Neural progenitor cell (in vitro differentiated cells): ENCODE results near the gene RUNX1. TPM values are rescaled to one million over a fixed set of nuclear protein-coding genes. Genes with fewer than 3 reads are reported as not detected.

Experiments used
- DNase-seq: peaks from one replicate; pipeline ENCODE4 v3.0.0-alpha.2; 2016; ENCODE audit warnings: low spot score
- H2AFZ ChIP-seq: fragments of 200-600 bp; sonication (generic); replicated peaks from 2 replicates; pipeline ENCODE4 v1.6.1; 2016; ENCODE audit warnings: antibody characterized with exemption
- H3F3A ChIP-seq: fragments of 200-600 bp; sonication (generic); 2 replicates; pipeline ENCODE4 v1.6.1; 2016; ENCODE audit warnings: antibody characterized with exemption, low read depth
- H3K27ac ChIP-seq: fragments of 200-600 bp; sonication (generic); 2 replicates; pipeline ENCODE4 v1.5.1; 2016; ENCODE audit warnings: mild to moderate bottlenecking
- H3K27me3 ChIP-seq: fragments of 200-600 bp; sonication (generic); 2 replicates; pipeline ENCODE4 v1.6.1; 2016; ENCODE audit warnings: mild to moderate bottlenecking, moderate library complexity
- H3K36me3 ChIP-seq: fragments of 200-600 bp; sonication (generic); 2 replicates; pipeline ENCODE4 v1.5.1; 2016
- H3K4me1 ChIP-seq: fragments of 200-600 bp; sonication (generic); 2 replicates; pipeline ENCODE4 v1.6.1; 2016; ENCODE audit warnings: mixed run types
- H3K4me2 ChIP-seq: fragments of 200-600 bp; sonication (generic); 2 replicates; pipeline ENCODE4 v1.6.1; 2016
- H3K4me3 ChIP-seq: fragments of 200-600 bp; sonication (generic); 2 replicates; pipeline ENCODE4 v1.5.1; 2016
- H3K79me2 ChIP-seq: fragments of 200-600 bp; sonication (generic); 2 replicates; pipeline ENCODE4 v1.6.1; 2016; ENCODE audit warnings: low read depth
- H3K9ac ChIP-seq: fragments of 200-600 bp; sonication (generic); 2 replicates; pipeline ENCODE4 v1.6.1; 2016
- H3K9me3 ChIP-seq: fragments of 200-600 bp; sonication (generic); 2 replicates; pipeline ENCODE4 v1.5.1; 2016; ENCODE audit warnings: low read depth
- H4K20me1 ChIP-seq: fragments of 200-600 bp; sonication (generic); 2 replicates; pipeline ENCODE4 v1.6.1; 2016; ENCODE audit warnings: low read depth
- H3K27ac Mint-ChIP-seq: 3 replicates; pipeline ENCODE4 v1.8.0; 2021; ENCODE audit warnings: mixed read lengths
- H3K27me3 Mint-ChIP-seq: 2 replicates; pipeline ENCODE4 v1.8.0; 2022; ENCODE audit warnings: low read depth, mild to moderate bottlenecking, inconsistent platforms, moderate library complexity, mixed read lengths; ENCODE audit not compliant: insufficient read depth
- H3K36me3 Mint-ChIP-seq: 3 replicates; pipeline ENCODE4 v1.8.0; 2021; ENCODE audit warnings: mixed read lengths
- H3K4me1 Mint-ChIP-seq: 3 replicates; pipeline ENCODE4 v1.8.0; 2021; ENCODE audit warnings: mixed read lengths
- H3K4me3 Mint-ChIP-seq: 3 replicates; pipeline ENCODE4 v1.8.0; 2021; ENCODE audit warnings: mild to moderate bottlenecking, moderate library complexity, mixed read lengths
- H3K9me3 Mint-ChIP-seq: 3 replicates; pipeline ENCODE4 v1.8.0; 2020; ENCODE audit warnings: mixed read lengths
- CTCF ChIP-seq: fragments of 200-600 bp; sonication (generic); IDR thresholded peaks from 2 replicates; pipeline ENCODE4 v1.5.1; 2017; ENCODE audit warnings: antibody characterized with exemption, mild to moderate bottlenecking
- EZH2 ChIP-seq: fragments of 200-600 bp; sonication (generic); IDR thresholded peaks from 2 replicates; pipeline ENCODE4 v1.6.1; 2017; ENCODE audit warnings: antibody characterized with exemption, mild to moderate bottlenecking, moderate library complexity
- EZH2phosphoT487 ChIP-seq: fragments of 200-600 bp; sonication (generic); IDR thresholded peaks from 2 replicates; pipeline ENCODE4 v1.6.1; 2017; ENCODE audit warnings: antibody characterized with exemption
- total RNA-seq: library from RNA; depleted of rRNA; stranded (reverse); fragments of >200 nt; gene quantifications from 2 replicates; pipeline ENCODE4 v1.2.3, GENCODE V29; 2015; ENCODE audit warnings: low replicate concordance

RUNX1 gene
- total RNA-seq, 1 donor from 2014 or later, result 0.09 TPM

DNA sequence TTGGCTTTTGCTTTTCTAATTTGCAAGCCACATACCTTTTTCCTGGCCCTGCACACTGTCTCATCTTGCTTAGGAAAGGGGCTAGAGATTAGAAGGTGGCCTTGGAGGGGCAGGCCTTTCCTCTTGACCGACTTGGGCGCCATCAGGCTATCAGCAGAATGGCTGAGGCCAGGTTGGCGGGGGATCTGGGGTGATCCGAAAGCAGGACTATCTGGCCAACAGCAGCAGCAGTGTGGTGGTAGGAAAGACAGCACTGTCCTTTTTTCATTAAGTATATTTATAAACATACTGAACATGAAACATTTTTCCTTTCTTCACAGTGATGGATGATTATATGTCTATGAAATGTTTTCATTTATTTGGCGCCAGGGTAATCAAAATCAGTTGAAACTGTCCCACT, 23.5 kb upstream of the RUNX1 start:
- H3K4me2 ChIP-seq, result no peak overlapping the region
- no peaks in the 10 kb centered on the region for H3K27me3 ChIP-seq
- Mint-ChIP-seq H3K36me3 (no peaks in the 10 kb centered on the region), H3K27me3 (no peaks in the 10 kb centered on the region), H3K9me3 (no peaks in the 10 kb centered on the region), H3K4me1 (no peaks in the 10 kb centered on the region), H3K4me3 (no peak overlapping the region), H3K27ac (no peak overlapping the region)
- no peak overlapping the region for H2AFZ ChIP-seq
- TF ChIP-seq EZH2phosphoT487, result no peak
- no peak for TF ChIP-seq EZH2
- TF ChIP-seq CTCF, result no peak
- H4K20me1 ChIP-seq, result no peaks in the 10 kb centered on the region
- no peak overlapping the region for H3K27ac ChIP-seq
- no peaks in the 10 kb centered on the region for H3K36me3 ChIP-seq
- no peak overlapping the region for H3K9ac ChIP-seq
- no peaks in the 10 kb centered on the region for H3K4me1 ChIP-seq
- no peak overlapping the region for H3K4me3 ChIP-seq
- H3F3A ChIP-seq, result no peaks in the 10 kb centered on the region
- DNase-seq, result no peak
- no peaks in the 10 kb centered on the region for H3K9me3 ChIP-seq
- no peaks in the 10 kb centered on the region for H3K79me2 ChIP-seq

DNA sequence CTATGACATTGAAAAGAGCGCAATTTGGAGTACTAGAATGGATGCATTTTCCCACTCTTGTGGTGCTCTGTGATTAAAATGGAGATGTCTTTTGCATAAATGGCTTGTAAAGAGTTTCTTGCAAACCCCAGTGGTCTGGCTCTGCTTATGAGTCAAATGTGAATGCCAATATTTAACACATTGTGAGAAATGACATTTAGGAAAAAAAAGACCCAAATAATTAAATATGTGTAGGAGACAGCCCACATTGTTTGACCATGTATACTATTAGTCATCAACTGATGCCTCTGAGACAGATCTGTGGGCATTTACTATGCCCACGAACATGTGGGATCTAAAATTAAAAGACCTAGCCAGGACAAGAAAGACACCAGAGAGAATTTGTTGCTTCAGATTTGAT, 22.2 kb upstream of the RUNX1 start:
- Histone ChIP-seq H3K79me2 (no peaks in the 10 kb centered on the region), H3K27ac (no peak overlapping the region), H3K4me3 (no peak overlapping the region), H3K27me3 (no peaks in the 10 kb centered on the region), H2AFZ (no peak overlapping the region), H4K20me1 (no peaks in the 10 kb centered on the region), H3F3A (no peaks in the 10 kb centered on the region), H3K36me3 (no peaks in the 10 kb centered on the region), H3K4me2 (no peak overlapping the region), H3K4me1 (no peaks in the 10 kb centered on the region), H3K9ac (no peak overlapping the region), H3K9me3 (no peaks in the 10 kb centered on the region)
- no peaks in the 10 kb centered on the region for H3K4me1 Mint-ChIP-seq
- TF ChIP-seq EZH2phosphoT487, result no peak
- TF ChIP-seq CTCF, result no peak
- no peak for TF ChIP-seq EZH2
- H3K27me3 Mint-ChIP-seq, result no peaks in the 10 kb centered on the region
- no peaks in the 10 kb centered on the region for H3K36me3 Mint-ChIP-seq
- H3K27ac Mint-ChIP-seq, result no peak overlapping the region
- H3K9me3 Mint-ChIP-seq, result no peaks in the 10 kb centered on the region
- no peak overlapping the region for H3K4me3 Mint-ChIP-seq
- no peak for DNase-seq

DNA sequence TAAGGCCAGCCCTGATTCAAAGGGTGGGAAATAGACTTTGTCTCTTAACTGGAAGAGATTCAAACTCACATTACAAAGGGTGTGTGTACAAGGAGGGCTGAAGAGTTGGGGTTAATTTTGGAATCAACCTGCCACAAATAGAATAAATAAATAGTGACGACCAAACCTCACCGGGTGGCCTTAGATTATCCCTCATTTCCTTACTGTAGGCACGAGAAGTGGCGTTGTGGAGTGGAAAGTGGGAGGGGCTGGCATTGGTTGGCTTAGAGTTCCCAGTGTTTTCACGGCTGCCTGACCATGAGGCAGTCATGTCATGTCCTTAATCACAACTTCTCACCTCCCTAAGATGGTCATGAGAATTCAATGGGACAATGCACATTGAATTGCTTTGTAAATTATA, 21.3 kb upstream of the RUNX1 start:
- Histone ChIP-seq H3K4me2 (no peak overlapping the region), H2AFZ (no peak overlapping the region), H3K27ac (no peak overlapping the region), H3K27me3 (no peaks in the 10 kb centered on the region), H3K9ac (no peak overlapping the region), H3K4me3 (no peak overlapping the region), H4K20me1 (no peaks in the 10 kb centered on the region), H3K79me2 (no peaks in the 10 kb centered on the region), H3K9me3 (no peaks in the 10 kb centered on the region), H3K36me3 (no peaks in the 10 kb centered on the region), H3F3A (no peaks in the 10 kb centered on the region), H3K4me1 (no peaks in the 10 kb centered on the region)
- H3K27me3 Mint-ChIP-seq, result no peaks in the 10 kb centered on the region
- no peak overlapping the region for H3K27ac Mint-ChIP-seq
- no peaks in the 10 kb centered on the region for H3K9me3 Mint-ChIP-seq
- no peaks in the 10 kb centered on the region for H3K36me3 Mint-ChIP-seq
- no peaks in the 10 kb centered on the region for H3K4me1 Mint-ChIP-seq
- H3K4me3 Mint-ChIP-seq, result no peak overlapping the region
- TF ChIP-seq EZH2, result no peak
- no peak for TF ChIP-seq EZH2phosphoT487
- TF ChIP-seq CTCF, result no peak
- DNase-seq, result no peak

DNA sequence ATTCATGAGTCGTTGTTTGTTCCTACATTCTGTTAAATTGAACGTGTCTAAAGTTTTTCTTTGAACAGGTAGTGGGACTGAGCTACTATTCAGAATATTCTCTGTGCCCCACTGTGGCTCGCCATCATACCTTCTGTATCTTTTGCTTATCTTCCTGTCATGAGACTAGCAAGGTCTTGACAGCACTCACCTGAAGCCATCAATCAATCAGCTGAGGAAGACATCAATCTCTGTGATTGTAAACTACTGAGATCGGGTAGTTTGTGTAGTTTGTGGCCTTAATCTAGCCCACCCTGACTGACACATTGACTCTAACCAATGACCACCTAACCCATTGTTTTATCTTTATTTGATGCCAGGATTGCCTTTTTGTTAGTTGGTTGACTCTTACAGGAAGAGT, 17.7 kb upstream of the RUNX1 start:
- H3K36me3 ChIP-seq, result no peaks in the 10 kb centered on the region
- H3F3A ChIP-seq, result no peaks in the 10 kb centered on the region
- no peaks in the 10 kb centered on the region for H3K4me1 Mint-ChIP-seq
- H4K20me1 ChIP-seq, result no peaks in the 10 kb centered on the region
- no peak overlapping the region for H3K9ac ChIP-seq
- H3K27ac Mint-ChIP-seq, result no peak overlapping the region
- H3K4me3 Mint-ChIP-seq, result no peak overlapping the region
- H3K9me3 ChIP-seq, result no peaks in the 10 kb centered on the region
- H3K27me3 ChIP-seq, result no peaks in the 10 kb centered on the region
- H3K9me3 Mint-ChIP-seq, result no peaks in the 10 kb centered on the region
- H3K36me3 Mint-ChIP-seq, result no peaks in the 10 kb centered on the region
- no peak for DNase-seq
- H3K27ac ChIP-seq, result no peak overlapping the region
- no peak overlapping the region for H2AFZ ChIP-seq
- H3K27me3 Mint-ChIP-seq, result peaks cover 2% of the 10 kb centered on the region
- H3K4me1 ChIP-seq, result peaks cover 5% of the 10 kb centered on the region
- TF ChIP-seq EZH2, result no peak
- H3K4me2 ChIP-seq, result no peak overlapping the region
- no peaks in the 10 kb centered on the region for H3K79me2 ChIP-seq
- no peak overlapping the region for H3K4me3 ChIP-seq
